Endothelial cell of umbilical vein (primary cell): ENCODE measurements around the gene ARL6IP4. TPM values are rescaled to one million over a fixed set of nuclear protein-coding genes. Genes with fewer than 3 reads are reported as not detected.

Source experiments
- BruUV-seq: library from RNA; stranded (reverse); fragments of 400-500 nt; replicated peaks from 2 replicates; lab custom pipeline; 2021; lab: Mats Ljungman, UMichigan
- CTCF ChIA-PET: fragments of 300-600, 350-600 bp; sonication (Branson Sonifier 250); formaldehyde crosslinking; loops from one replicate; lab custom pipeline; 2021; ENCODE audit warnings: antibody characterized with exemption, inconsistent platforms; lab: Charles Lee
- POLR2A ChIA-PET: fragments of 300-600, 350-600 bp; sonication (Branson Sonifier 250); formaldehyde crosslinking; loops from one replicate; lab custom pipeline; 2021; ENCODE audit warnings: antibody characterized with exemption, inconsistent platforms; lab: Charles Lee
- DNase-seq: peaks from one replicate; pipeline ENCODE4 v3.0.0-alpha.2; 2011; ENCODE audit warnings: low read depth, low spot score
- FAIRE-seq: peaks from 2 replicates; lab custom pipeline; 2011; peaks lifted over from hg19 to GRCh38; lab: Jason Lieb, UNC
- H2AFZ ChIP-seq: 2 replicates; pipeline ENCODE4 v1.6.0; 2012; ENCODE audit warnings: low read depth, low read length, control low read depth, inconsistent platforms
- H3K27ac ChIP-seq: 2 replicates; pipeline ENCODE4 v1.5.1; 2011; ENCODE audit warnings: low read depth, mild to moderate bottlenecking, control low read depth, low read length, moderate library complexity; ENCODE audit not compliant: insufficient read depth
- H3K27me3 ChIP-seq, 2 experiments: 2 replicates each; pipeline versions ENCODE4 v1.6.0 to v1.6.1; 2011; ENCODE audit warnings: low read length in 2 of 2, mixed read lengths in 1 of 2; ENCODE audit not compliant: control insufficient read depth in 2 of 2, insufficient read depth in 2 of 2
- H3K36me3 ChIP-seq, 2 experiments: 2 replicates in 1 of 2; 3 replicates in 1 of 2; pipeline ENCODE4 v1.5.1; 2011; ENCODE audit warnings: low read length in 2 of 2, mild to moderate bottlenecking in 1 of 2, moderate library complexity in 1 of 2; ENCODE audit not compliant: control insufficient read depth in 2 of 2, insufficient read depth in 2 of 2; ENCODE audit errors: extremely low read depth in 1 of 2
- H3K4me1 ChIP-seq: 3 replicates; pipeline ENCODE4 v1.5.1; 2011; ENCODE audit warnings: mild to moderate bottlenecking, low read length; ENCODE audit not compliant: control insufficient read depth, insufficient read depth; ENCODE audit errors: extremely low read depth
- H3K4me2 ChIP-seq: 2 replicates; pipeline ENCODE4 v1.6.1; 2011; ENCODE audit warnings: low read length, control low read depth, mixed read lengths; ENCODE audit not compliant: insufficient read depth
- H3K4me3 ChIP-seq, 3 experiments: fragments of 200-600 bp in 1 of 3; sonication (generic), shearing (Covaris generic) in 1 of 3; replicated peaks in 1 of 3; 2 replicates each; pipeline ENCODE4 v1.5.1; 2011 to 2016; ENCODE audit warnings: control low read depth in 3 of 3, low read length in 3 of 3, mild to moderate bottlenecking in 2 of 3, inconsistent platforms in 1 of 3, low read depth in 1 of 3, moderate library complexity in 1 of 3; ENCODE audit not compliant: insufficient read depth in 1 of 3
- H3K79me2 ChIP-seq: 2 replicates; pipeline ENCODE4 v1.6.0; 2012; ENCODE audit warnings: low read length, inconsistent platforms; ENCODE audit not compliant: control insufficient read depth, insufficient read depth
- H3K9ac ChIP-seq: replicated peaks from 2 replicates; pipeline ENCODE3; 2011; ENCODE audit warnings: low read length, control low read depth; ENCODE audit not compliant: insufficient read depth; ENCODE audit errors: extremely low read depth
- H3K9me1 ChIP-seq: replicated peaks from 3 replicates; pipeline ENCODE4 v1.6.0; 2011; ENCODE audit warnings: mild to moderate bottlenecking, low read length; ENCODE audit not compliant: control insufficient read depth, insufficient read depth; ENCODE audit errors: extremely low read depth
- H3K9me3 ChIP-seq: replicated peaks from 2 replicates; pipeline ENCODE4 v1.5.1; 2012; ENCODE audit warnings: low read length, inconsistent platforms; ENCODE audit not compliant: control insufficient read depth, insufficient read depth
- H4K20me1 ChIP-seq: replicated peaks from 2 replicates; pipeline ENCODE3; 2011; ENCODE audit warnings: mild to moderate bottlenecking, low read length; ENCODE audit not compliant: control insufficient read depth, insufficient read depth; ENCODE audit errors: extremely low read depth
- CTCF ChIP-seq, 2 donors: IDR thresholded peaks; 1 replicate in 1 of 2; 2 replicates in 1 of 2; pipeline ENCODE4 v1.5.1; 2011; ENCODE audit warnings: low read length in 2 of 2, mild to moderate bottlenecking in 2 of 2, moderate library complexity in 2 of 2, control low read depth in 1 of 2, inconsistent platforms in 1 of 2, low read depth in 1 of 2; ENCODE audit not compliant: insufficient read depth in 1 of 2; ENCODE audit errors: extremely low read depth in 1 of 2
- EZH2 ChIP-seq: IDR thresholded peaks from 2 replicates; pipeline ENCODE4 v1.6.1; 2012; ENCODE audit warnings: borderline replicate concordance, low read depth, mild to moderate bottlenecking, moderate library complexity, low read length, inconsistent platforms; ENCODE audit not compliant: severe bottlenecking
- FOS ChIP-seq: IDR thresholded peaks from 2 replicates; pipeline ENCODE4 v1.6.1; 2011; ENCODE audit warnings: mild to moderate bottlenecking, low read length, moderate library complexity, borderline replicate concordance; ENCODE audit not compliant: insufficient read depth
- GATA2 ChIP-seq: IDR thresholded peaks from 2 replicates; pipeline ENCODE4 v1.7.0; 2011; ENCODE audit warnings: low read depth, mild to moderate bottlenecking, moderate library complexity, mixed read lengths, low read length; ENCODE audit not compliant: insufficient read length, insufficient read depth
- JUN ChIP-seq: IDR thresholded peaks from 2 replicates; pipeline ENCODE4 v1.6.1; 2011; ENCODE audit warnings: borderline replicate concordance, low read depth; ENCODE audit not compliant: insufficient read length, insufficient read depth
- MYC ChIP-seq: IDR thresholded peaks from one replicate; pipeline ENCODE4 v1.6.1; 2011; ENCODE audit warnings: mild to moderate bottlenecking, low read depth, low read length
- POLR2A ChIP-seq: IDR thresholded peaks from 2 replicates; pipeline ENCODE4 v1.6.1; 2012; ENCODE audit warnings: low read depth, mild to moderate bottlenecking, control low read depth, low read length
- POLR2AphosphoS5 ChIP-seq: IDR thresholded peaks from 2 replicates; pipeline ENCODE4 v1.6.1; 2012; ENCODE audit warnings: low read depth, mild to moderate bottlenecking, control low read depth, low read length, moderate library complexity; ENCODE audit not compliant: insufficient read depth
- dilution Hi-C: fragments of 300-500 bp; cut with MboI; formaldehyde crosslinking; loops from one replicate; pipeline ENCODE4 v1.15.0; 2019; ENCODE audit warnings: low sequenced_read_pairs; ENCODE audit not compliant: extremely low pct_ligation_motif_present
- intact Hi-C: fragments of 100-400 bp; cut with micrococcal nuclease; formaldehyde crosslinking; loops from one replicate; pipeline ENCODE4 v1.10.0; 2022
- polyA plus RNA-seq, 4 experiments: library from polyadenylated mRNA; depleted of rRNA in 3 of 4; stranded (reverse) in 3 of 4; unstranded in 1 of 4; fragments of >200 nt; gene quantifications; 2 replicates each; pipeline versions ENCODE4 v1.2.1 to v1.2.3, GENCODE V29; 2011 to 2012; ENCODE audit warnings: missing spikeins in 1 of 4
- total RNA-seq: library from RNA; stranded (reverse); gene quantifications from 2 replicates; pipeline ENCODE4 v1.2.3, GENCODE V29; 2021
- TF ChIP-seq, protein P1 (sequence below): IDR thresholded peaks from 2 replicates; pipeline ENCODE4 v1.6.1; 2011; ENCODE audit not compliant: insufficient read depth, insufficient read length

ARL6IP4 gene
- total and polyA plus RNA-seq, 2 donors (not counting 3 experiments of a cell fraction or from before 2014, with no cell fraction given) = 193 to 226 TPM

DNA sequence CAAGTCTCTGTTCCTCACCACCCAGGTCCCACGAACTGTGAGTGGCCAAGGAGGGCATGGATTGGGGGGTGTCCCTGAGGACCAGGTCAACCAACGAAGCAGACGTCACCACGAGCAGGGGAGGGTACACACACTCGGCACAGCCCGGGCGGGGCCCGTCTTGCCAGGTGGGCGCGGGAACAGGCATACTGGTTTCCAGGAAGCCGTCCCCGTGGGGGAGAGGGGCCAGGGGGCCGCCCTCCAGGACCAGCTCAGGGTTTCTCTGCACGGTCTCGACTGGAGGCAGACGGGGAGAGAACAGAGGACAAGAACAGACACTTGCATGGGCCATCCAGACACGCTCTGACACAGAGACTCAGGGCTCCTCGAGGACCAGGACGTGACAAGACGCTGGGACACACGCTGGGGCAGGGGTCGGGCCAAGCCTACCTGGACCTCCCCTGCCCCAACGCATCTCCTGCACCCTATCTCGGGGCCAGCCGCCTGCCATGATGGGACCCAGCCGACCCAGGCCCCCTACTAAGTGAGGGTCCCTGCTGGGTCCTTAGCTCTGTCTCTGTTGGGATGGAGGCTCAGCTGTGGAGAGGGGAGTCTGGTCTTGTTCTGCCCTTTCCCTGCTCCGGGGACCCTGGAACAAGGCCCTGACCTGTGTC is 11.3 kb downstream of the ARL6IP4 start:
- H3K79me2 ChIP-seq = no peaks in the 10 kb centered on the region
- no peak overlapping the region for H2AFZ ChIP-seq
- no peak overlapping the region for H3K9ac ChIP-seq
- intact Hi-C loops (no loop called here), dilution Hi-C loops (no loop called here)
- H3K36me3 ChIP-seq = peaks cover 0 to 3% of the 10 kb centered on the region in 2 experiments
- H3K4me3 ChIP-seq = no peak overlapping the region
- DNase-seq (no peak), FAIRE-seq (no peak)
- H3K4me2 ChIP-seq = no peak overlapping the region
- H3K27ac ChIP-seq = no peak overlapping the region
- H4K20me1 ChIP-seq = no peaks in the 10 kb centered on the region
- ChIA-PET POLR2A (no interaction called here), CTCF (no interaction called here)
- no peaks in the 10 kb centered on the region for H3K9me3 ChIP-seq
- no peaks in the 10 kb centered on the region for H3K9me1 ChIP-seq
- no peaks in the 10 kb centered on the region for H3K4me1 ChIP-seq
- no peak for TF ChIP-seq CTCF (IDR thresholded peaks at IDR 0.05; ENCODE audit: extremely low read depth in 1 of 2, insufficient read depth in 1 of 2, low read depth in 1 of 2, low read length in 2 of 2)
- no peak for TF ChIP-seq FOS
- TF ChIP-seq, protein P1, sequence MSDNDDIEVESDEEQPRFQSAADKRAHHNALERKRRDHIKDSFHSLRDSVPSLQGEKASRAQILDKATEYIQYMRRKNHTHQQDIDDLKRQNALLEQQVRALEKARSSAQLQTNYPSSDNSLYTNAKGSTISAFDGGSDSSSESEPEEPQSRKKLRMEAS = no peak
- no peak for TF ChIP-seq POLR2A
- TF ChIP-seq MYC = no peak
- TF ChIP-seq GATA2 = no peak
- no peak for TF ChIP-seq EZH2
- no peak for TF ChIP-seq JUN
- TF ChIP-seq POLR2AphosphoS5 = no peak
- no peaks in the 10 kb centered on the region for H3K27me3 ChIP-seq
- BruUV-seq = no TSS peak
